ENCODE results near the gene TBCA. TPM values are rescaled to one million over a fixed set of nuclear protein-coding genes. Genes with fewer than 3 reads are reported as not detected.

Gene TBCA
- total RNA-seq, 1 experiment from 2014 or later = 327 TPM

DNA sequence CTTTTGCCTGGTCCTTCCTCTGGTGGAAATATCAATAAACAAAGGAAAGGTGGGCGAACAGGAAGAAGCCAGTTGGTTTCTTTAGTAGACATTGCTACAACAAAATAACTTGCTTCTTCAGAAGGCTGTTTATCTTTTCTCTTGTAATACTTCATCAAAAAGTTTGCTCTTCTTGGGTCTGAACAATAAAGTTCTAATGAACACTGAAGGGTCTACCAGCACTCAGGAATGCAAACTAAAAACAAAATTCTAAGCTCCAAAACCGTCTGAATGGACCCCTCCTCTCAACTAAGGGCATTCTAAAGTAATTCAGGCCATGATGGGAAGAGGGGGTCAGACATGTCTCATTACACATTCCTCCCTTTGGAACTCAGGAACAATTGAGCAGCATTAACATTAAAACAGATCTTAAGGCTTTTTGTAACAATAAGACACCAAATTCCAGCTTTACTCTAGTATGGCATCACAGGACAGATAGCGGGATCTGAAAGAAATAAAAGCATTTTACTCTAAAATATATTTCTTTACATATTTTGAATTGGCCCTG lies 2.3 kb downstream of the TBCA start:
- CTCF ChIA-PET = no interaction called here
- peak overlapping the region; percentile 88 for H3K27ac Mint-ChIP-seq
- H3K9me3 Mint-ChIP-seq = no peaks in the 10 kb centered on the region
- POLR2A ChIA-PET = no interaction called here
- ATAC-seq (peak; percentile 11), DNase-seq (ENCODE audit: low spot score) (no peak)
- H3K36me3 Mint-ChIP-seq = peaks cover 7% of the 10 kb centered on the region; the same call in 1 of the 2 replicates
- peak overlapping the region; percentile 86 for H3K4me3 Mint-ChIP-seq
- H3K27me3 Mint-ChIP-seq (ENCODE audit: low read depth) = peaks cover 6% of the 10 kb centered on the region; the same call in 1 of the 2 replicates
- TF ChIP-seq CREM (CRISPR knock-in tag; IDR thresholded peaks at IDR 0.05) (no peak), FOXJ3 (CRISPR knock-in tag; IDR thresholded peaks at IDR 0.05; ENCODE audit: borderline replicate concordance) (no peak), ATF1 (CRISPR knock-in tag; IDR thresholded peaks at IDR 0.05) (no peak), E2F5 (CRISPR knock-in tag; IDR thresholded peaks at IDR 0.05) (no peak), NFATC4 (CRISPR knock-in tag; IDR thresholded peaks at IDR 0.05) (no peak), FOXP4 (CRISPR knock-in tag; IDR thresholded peaks at IDR 0.05) (no peak), TEAD4 (CRISPR knock-in tag; IDR thresholded peaks at IDR 0.05) (no peak), NFYB (CRISPR knock-in tag; conservative IDR thresholded peaks at IDR 0.05; ENCODE audit: low read depth) (no peak)
- H3K4me1 Mint-ChIP-seq = peaks cover 61% of the 10 kb centered on the region

- Mint-ChIP-seq H3K27ac (no peak overlapping the region), H3K4me1 (peaks cover 61% of the 10 kb centered on the region), H3K9me3 (no peaks in the 10 kb centered on the region), H3K27me3 (ENCODE audit: low read depth) (0 out of 2 replicates have a peak, but pooled peaks cover 2% of the 10 kb centered on the region), H3K36me3 (peaks cover 10% of the 10 kb centered on the region), H3K4me3 (0 out of 2 replicates have a peak overlapping the region, but pooled peaks have one; percentile 86)
- ChIA-PET CTCF (no interaction called here), POLR2A (no interaction called here)
- TF ChIP-seq NFYB (CRISPR knock-in tag; conservative IDR thresholded peaks at IDR 0.05; ENCODE audit: low read depth) (no peak), GABPB1 (CRISPR knock-in tag; IDR thresholded peaks at IDR 0.05) (no peak), SOX15 (CRISPR knock-in tag; IDR thresholded peaks at IDR 0.05) (no peak)
- TF ChIP-seq, protein P1, sequence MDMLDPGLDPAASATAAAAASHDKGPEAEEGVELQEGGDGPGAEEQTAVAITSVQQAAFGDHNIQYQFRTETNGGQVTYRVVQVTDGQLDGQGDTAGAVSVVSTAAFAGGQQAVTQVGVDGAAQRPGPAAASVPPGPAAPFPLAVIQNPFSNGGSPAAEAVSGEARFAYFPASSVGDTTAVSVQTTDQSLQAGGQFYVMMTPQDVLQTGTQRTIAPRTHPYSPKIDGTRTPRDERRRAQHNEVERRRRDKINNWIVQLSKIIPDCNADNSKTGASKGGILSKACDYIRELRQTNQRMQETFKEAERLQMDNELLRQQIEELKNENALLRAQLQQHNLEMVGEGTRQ (CRISPR knock-in tag; IDR thresholded peaks at IDR 0.05) = no peak
- no peak for DNase-seq (ENCODE audit: low spot score)
- no peak for ATAC-seq
Observed at GRCh38 chr5:77772729-77773128, 3.4 kb downstream of the TBCA start.

- Mint-ChIP-seq H3K9me3 (no peaks in the 10 kb centered on the region), H3K4me3 (peak overlapping the region; percentile 1; the same call in 1 of the 2 replicates), H3K4me1 (peaks cover 60% of the 10 kb centered on the region), H3K27me3 (ENCODE audit: low read depth) (no peaks in the 10 kb centered on the region), H3K27ac (peak overlapping the region; percentile 57), H3K36me3 (peaks cover 21% of the 10 kb centered on the region)
- DNase-seq (ENCODE audit: low spot score) (no peak), ATAC-seq (no peak)
- ChIA-PET POLR2A (no interaction called here), CTCF (no interaction called here)
- TF ChIP-seq, protein P2, sequence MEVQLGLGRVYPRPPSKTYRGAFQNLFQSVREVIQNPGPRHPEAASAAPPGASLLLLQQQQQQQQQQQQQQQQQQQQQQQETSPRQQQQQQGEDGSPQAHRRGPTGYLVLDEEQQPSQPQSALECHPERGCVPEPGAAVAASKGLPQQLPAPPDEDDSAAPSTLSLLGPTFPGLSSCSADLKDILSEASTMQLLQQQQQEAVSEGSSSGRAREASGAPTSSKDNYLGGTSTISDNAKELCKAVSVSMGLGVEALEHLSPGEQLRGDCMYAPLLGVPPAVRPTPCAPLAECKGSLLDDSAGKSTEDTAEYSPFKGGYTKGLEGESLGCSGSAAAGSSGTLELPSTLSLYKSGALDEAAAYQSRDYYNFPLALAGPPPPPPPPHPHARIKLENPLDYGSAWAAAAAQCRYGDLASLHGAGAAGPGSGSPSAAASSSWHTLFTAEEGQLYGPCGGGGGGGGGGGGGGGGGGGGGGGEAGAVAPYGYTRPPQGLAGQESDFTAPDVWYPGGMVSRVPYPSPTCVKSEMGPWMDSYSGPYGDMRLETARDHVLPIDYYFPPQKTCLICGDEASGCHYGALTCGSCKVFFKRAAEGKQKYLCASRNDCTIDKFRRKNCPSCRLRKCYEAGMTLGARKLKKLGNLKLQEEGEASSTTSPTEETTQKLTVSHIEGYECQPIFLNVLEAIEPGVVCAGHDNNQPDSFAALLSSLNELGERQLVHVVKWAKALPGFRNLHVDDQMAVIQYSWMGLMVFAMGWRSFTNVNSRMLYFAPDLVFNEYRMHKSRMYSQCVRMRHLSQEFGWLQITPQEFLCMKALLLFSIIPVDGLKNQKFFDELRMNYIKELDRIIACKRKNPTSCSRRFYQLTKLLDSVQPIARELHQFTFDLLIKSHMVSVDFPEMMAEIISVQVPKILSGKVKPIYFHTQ (CRISPR knock-in tag; IDR thresholded peaks at IDR 0.05) = no peak
- TF ChIP-seq PRDM15 (CRISPR knock-in tag; IDR thresholded peaks at IDR 0.05) (no peak), TEAD4 (CRISPR knock-in tag; IDR thresholded peaks at IDR 0.05) (no peak), ZNF232 (CRISPR knock-in tag; IDR thresholded peaks at IDR 0.05) (no peak), OVOL2 (CRISPR knock-in tag; IDR thresholded peaks at IDR 0.05; ENCODE audit: borderline replicate concordance) (no peak), NR1H2 (CRISPR knock-in tag; IDR thresholded peaks at IDR 0.05) (no peak), RELA (CRISPR knock-in tag; IDR thresholded peaks at IDR 0.05; ENCODE audit: borderline replicate concordance) (no peak), KAT7 (CRISPR knock-in tag; IDR thresholded peaks at IDR 0.05; ENCODE audit: borderline replicate concordance) (no peak), NFATC4 (CRISPR knock-in tag; IDR thresholded peaks at IDR 0.05) (no peak), CREM (CRISPR knock-in tag; IDR thresholded peaks at IDR 0.05) (no peak), SMAD3 (CRISPR knock-in tag; IDR thresholded peaks at IDR 0.05; ENCODE audit: borderline replicate concordance) (no peak)
- TF ChIP-seq, protein P3, sequence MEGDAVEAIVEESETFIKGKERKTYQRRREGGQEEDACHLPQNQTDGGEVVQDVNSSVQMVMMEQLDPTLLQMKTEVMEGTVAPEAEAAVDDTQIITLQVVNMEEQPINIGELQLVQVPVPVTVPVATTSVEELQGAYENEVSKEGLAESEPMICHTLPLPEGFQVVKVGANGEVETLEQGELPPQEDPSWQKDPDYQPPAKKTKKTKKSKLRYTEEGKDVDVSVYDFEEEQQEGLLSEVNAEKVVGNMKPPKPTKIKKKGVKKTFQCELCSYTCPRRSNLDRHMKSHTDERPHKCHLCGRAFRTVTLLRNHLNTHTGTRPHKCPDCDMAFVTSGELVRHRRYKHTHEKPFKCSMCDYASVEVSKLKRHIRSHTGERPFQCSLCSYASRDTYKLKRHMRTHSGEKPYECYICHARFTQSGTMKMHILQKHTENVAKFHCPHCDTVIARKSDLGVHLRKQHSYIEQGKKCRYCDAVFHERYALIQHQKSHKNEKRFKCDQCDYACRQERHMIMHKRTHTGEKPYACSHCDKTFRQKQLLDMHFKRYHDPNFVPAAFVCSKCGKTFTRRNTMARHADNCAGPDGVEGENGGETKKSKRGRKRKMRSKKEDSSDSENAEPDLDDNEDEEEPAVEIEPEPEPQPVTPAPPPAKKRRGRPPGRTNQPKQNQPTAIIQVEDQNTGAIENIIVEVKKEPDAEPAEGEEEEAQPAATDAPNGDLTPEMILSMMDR (IDR thresholded peaks at IDR 0.05) = no peak
Observed at GRCh38 chr5:77771452-77771851, 4.7 kb downstream of the TBCA start.

All from WTC11 (cell line).